Measurements from ENCODE around the gene HDLBP.

HDLBP gene

GRCh38 chr2:241237949-241238371 lies 77.5 kb downstream of the HDLBP start:
- TF ChIP-seq, protein P1, sequence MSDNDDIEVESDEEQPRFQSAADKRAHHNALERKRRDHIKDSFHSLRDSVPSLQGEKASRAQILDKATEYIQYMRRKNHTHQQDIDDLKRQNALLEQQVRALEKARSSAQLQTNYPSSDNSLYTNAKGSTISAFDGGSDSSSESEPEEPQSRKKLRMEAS (IDR thresholded peaks at IDR 0.05; ENCODE audit: low read depth, low read length), result no peak
- no peak for TF ChIP-seq CTCF (IDR thresholded peaks at IDR 0.05; ENCODE audit: low read depth, low read length)
- no peak for TF ChIP-seq POLR2A (IDR thresholded peaks at IDR 0.05; ENCODE audit: extremely low read depth, insufficient read length)
- no peak for TF ChIP-seq MYC (IDR thresholded peaks at IDR 0.05; ENCODE audit: low read depth, low read length)
- no peak overlapping the region for H3K4me3 ChIP-seq (ENCODE audit: low read depth, low read length)
- no peak for DNase-seq (ENCODE audit: low read depth)

DNA sequence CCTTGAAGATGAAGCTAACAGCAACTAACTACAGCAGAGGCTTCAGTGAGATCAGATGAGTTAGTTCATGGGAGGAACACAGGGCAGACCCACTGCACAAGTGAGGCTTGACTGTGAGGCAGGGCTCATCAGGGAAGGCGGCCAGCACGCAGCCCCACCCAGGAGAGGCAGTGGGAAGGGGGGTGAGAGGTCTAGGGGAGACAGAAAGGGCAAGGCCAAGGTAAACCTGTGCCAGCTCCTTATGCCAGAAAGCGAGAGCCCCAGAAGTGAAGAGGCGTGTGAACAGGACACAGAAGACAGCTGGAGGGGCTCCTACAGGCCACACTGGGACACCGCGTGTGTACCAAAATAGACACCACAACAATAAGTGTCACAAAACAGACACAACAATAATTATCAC lies 78.4 kb downstream of the HDLBP start:
- DNase-seq (ENCODE audit: low read depth), result no peak
- H3K4me3 ChIP-seq (ENCODE audit: low read depth, low read length), result no peak overlapping the region
- no peak for TF ChIP-seq MYC (IDR thresholded peaks at IDR 0.05; ENCODE audit: low read depth, low read length)

DNA sequence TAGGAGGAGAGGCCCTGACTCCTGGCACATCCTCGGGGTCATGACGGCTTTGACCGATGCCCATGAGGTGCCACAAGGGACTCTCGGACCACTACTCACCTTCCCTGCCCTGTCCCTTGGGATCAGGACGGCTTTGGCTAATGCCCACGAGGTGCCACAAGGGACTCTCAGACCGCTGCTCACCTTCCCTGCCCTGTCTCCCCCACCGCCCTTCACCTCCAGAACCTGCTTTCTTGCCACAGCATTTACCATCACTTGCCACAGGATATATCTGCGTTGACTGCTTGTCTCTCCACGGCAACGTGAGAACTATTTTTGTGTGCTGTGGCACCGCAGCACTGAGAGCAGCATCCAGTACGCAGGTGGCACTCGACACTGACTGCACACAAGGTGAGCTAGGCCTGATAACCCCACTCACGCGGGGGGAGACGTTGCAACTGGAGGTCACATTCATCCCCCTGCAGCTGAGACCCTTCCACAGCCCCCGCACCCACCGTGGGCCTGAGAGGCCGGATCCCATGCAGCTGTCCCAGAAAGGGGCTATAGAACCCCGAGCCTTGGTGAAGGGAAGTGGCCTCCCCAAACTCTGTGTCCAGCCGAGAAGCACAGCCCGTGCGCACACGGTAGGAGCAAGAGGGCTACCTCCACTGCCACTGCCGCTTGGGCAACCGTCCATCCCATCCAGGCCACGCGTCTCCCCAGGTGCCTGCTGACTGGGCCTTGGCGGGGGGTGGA lies 79.4 kb downstream of the HDLBP start:
- H3K4me3 ChIP-seq (ENCODE audit: low read depth, low read length), result no peak overlapping the region
- DNase-seq (ENCODE audit: low read depth), result no peak
- no peak for TF ChIP-seq POLR2A (IDR thresholded peaks at IDR 0.05; ENCODE audit: extremely low read depth, insufficient read length)
- TF ChIP-seq CTCF (IDR thresholded peaks at IDR 0.05; ENCODE audit: low read depth, low read length), result no peak
- no peak for TF ChIP-seq MYC (IDR thresholded peaks at IDR 0.05; ENCODE audit: low read depth, low read length)
- TF ChIP-seq, protein P1 (IDR thresholded peaks at IDR 0.05; ENCODE audit: low read depth, low read length), result no peak

DNA sequence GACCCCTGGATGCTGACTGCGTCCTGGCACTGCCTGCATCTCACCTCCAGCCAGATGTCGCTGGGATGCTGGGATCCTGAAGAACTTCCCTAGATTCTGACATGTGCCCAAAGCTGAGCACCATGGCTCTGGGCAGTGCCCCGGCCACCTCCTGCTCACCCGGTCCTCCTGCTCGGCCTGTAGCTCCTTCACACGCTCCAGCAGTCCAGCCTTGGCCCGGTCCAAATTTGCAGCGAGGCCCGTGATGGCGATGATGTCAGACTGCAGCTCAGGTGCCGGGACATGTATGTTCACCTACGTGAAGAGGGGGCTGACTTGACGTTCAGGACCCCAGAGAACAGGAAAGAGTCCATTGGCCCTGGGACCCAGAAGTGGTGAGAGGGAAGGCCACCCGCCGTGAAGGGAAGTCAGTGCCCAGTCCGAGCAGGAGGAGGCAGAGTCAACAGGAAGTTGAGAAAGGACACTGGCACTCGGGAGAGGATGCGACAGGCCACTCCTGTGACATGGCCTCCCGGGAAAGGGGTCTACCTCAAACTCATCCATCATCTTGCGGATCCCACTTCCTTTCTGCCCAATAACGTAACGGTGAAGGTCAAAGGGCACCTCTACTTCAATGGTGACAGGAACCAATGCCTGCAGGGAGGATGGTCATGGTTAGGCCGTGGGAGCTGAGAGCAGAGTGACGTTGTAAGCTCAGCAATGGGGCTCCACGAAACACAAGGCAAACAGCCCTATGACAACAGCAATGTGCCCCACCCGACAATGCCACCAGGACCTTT lies 80.3 kb downstream of the HDLBP start:
- no peak for DNase-seq (ENCODE audit: low read depth)
- H3K4me3 ChIP-seq (ENCODE audit: low read depth, low read length), result no peak overlapping the region
- TF ChIP-seq POLR2A (IDR thresholded peaks at IDR 0.05; ENCODE audit: extremely low read depth, insufficient read length), result no peak
- no peak for TF ChIP-seq MYC (IDR thresholded peaks at IDR 0.05; ENCODE audit: low read depth, low read length)

- TF ChIP-seq POLR2A (IDR thresholded peaks at IDR 0.05; ENCODE audit: extremely low read depth, insufficient read length), result no peak
- no peak for TF ChIP-seq MYC (IDR thresholded peaks at IDR 0.05; ENCODE audit: low read depth, low read length)
- TF ChIP-seq, protein P1 (IDR thresholded peaks at IDR 0.05; ENCODE audit: low read depth, low read length), result no peak
- TF ChIP-seq CTCF (IDR thresholded peaks at IDR 0.05; ENCODE audit: low read depth, low read length), result no peak
- no peak overlapping the region for H3K4me3 ChIP-seq (ENCODE audit: low read depth, low read length)
- no peak for DNase-seq (ENCODE audit: low read depth)
Measured at GRCh38 chr2:241234066-241234790, 81.2 kb downstream of the HDLBP start.

DNA sequence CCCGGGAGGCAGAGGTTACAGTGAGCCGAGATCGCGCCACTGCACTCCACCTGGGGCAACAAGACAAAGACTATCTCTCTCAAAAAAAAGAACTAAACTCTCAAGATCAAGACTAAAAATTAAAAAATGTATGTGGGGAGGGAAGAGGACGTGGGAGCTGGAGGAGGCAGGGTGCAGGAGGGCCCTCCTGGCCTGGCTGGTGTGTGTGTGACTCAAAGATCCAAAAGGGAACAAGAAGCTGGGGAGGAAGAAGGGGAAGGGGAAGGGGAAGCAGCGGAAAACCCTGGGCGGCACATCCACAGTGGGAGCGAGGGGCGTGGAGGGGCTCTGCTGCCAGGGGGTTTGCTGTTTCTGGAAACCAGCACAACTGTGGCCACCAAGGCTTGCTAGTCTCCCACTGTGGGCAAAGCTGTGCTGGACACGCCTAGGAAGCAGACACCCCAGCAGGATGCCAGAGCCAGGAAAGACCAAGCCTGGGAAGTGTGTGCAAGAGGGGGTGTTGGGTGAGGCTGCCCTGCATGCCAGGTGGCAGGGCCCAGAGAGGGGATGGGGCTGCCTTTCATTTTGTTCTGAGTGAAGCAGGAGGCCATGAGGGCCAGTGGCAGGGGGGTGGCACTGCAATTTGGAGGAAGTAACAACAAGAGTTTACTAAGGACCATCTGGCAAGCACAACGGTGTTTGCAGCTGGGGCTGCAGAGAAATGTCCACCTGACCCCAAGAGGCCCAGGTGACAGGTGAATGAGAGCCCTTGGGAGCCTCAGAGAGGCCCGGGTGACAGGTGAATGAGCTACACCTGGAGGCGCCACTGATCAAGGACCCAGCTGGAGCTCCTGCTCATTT lies 82.5 kb downstream of the HDLBP start:
- TF ChIP-seq POLR2A (IDR thresholded peaks at IDR 0.05; ENCODE audit: extremely low read depth, insufficient read length) (no peak), CTCF (IDR thresholded peaks at IDR 0.05; ENCODE audit: low read depth, low read length) (no peak), MYC (IDR thresholded peaks at IDR 0.05; ENCODE audit: low read depth, low read length) (no peak)
- TF ChIP-seq, protein P1 (IDR thresholded peaks at IDR 0.05; ENCODE audit: low read depth, low read length), result no peak
- no peak overlapping the region for H3K4me3 ChIP-seq (ENCODE audit: low read depth, low read length)
- no peak for DNase-seq (ENCODE audit: low read depth)

All from NB4 (cell line).